ENCODE measurements around the gene DNASE1L3.

- TF ChIP-seq, protein P1, sequence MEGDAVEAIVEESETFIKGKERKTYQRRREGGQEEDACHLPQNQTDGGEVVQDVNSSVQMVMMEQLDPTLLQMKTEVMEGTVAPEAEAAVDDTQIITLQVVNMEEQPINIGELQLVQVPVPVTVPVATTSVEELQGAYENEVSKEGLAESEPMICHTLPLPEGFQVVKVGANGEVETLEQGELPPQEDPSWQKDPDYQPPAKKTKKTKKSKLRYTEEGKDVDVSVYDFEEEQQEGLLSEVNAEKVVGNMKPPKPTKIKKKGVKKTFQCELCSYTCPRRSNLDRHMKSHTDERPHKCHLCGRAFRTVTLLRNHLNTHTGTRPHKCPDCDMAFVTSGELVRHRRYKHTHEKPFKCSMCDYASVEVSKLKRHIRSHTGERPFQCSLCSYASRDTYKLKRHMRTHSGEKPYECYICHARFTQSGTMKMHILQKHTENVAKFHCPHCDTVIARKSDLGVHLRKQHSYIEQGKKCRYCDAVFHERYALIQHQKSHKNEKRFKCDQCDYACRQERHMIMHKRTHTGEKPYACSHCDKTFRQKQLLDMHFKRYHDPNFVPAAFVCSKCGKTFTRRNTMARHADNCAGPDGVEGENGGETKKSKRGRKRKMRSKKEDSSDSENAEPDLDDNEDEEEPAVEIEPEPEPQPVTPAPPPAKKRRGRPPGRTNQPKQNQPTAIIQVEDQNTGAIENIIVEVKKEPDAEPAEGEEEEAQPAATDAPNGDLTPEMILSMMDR (conservative IDR thresholded peaks at IDR 0.05; ENCODE audit: low read depth in 2 of 2) = no peak
- TF ChIP-seq EZH2phosphoT487 (IDR thresholded peaks at IDR 0.05; ENCODE audit: unreplicated experiment) = no peak
- no peak for TF ChIP-seq POLR2AphosphoS5 (IDR thresholded peaks at IDR 0.05; ENCODE audit: low read depth)
- TF ChIP-seq, protein P2, sequence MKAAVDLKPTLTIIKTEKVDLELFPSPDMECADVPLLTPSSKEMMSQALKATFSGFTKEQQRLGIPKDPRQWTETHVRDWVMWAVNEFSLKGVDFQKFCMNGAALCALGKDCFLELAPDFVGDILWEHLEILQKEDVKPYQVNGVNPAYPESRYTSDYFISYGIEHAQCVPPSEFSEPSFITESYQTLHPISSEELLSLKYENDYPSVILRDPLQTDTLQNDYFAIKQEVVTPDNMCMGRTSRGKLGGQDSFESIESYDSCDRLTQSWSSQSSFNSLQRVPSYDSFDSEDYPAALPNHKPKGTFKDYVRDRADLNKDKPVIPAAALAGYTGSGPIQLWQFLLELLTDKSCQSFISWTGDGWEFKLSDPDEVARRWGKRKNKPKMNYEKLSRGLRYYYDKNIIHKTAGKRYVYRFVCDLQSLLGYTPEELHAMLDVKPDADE (IDR thresholded peaks at IDR 0.05) = no peak
- no peak for TF ChIP-seq EZH2 (IDR thresholded peaks at IDR 0.05; ENCODE audit: low read depth, unreplicated experiment)
- no peak for TF ChIP-seq STAT1 (IDR thresholded peaks at IDR 0.05; ENCODE audit: unreplicated experiment)
- no peak for TF ChIP-seq REST (IDR thresholded peaks at IDR 0.05; ENCODE audit: unreplicated experiment)
- no peak for TF ChIP-seq CREB1 (CRISPR knock-in tag; IDR thresholded peaks at IDR 0.05; ENCODE audit: low read depth)
- TF ChIP-seq ZNF331 (CRISPR knock-in tag; IDR thresholded peaks at IDR 0.05; ENCODE audit: low read depth) = no peak
Observed at GRCh38 chr3:58154626-58155449, 55.9 kb downstream of the DNASE1L3 start.

Data from GM23338 (cell line).